ENCODE data around the gene CHPF.

The CHPF gene, protein sequence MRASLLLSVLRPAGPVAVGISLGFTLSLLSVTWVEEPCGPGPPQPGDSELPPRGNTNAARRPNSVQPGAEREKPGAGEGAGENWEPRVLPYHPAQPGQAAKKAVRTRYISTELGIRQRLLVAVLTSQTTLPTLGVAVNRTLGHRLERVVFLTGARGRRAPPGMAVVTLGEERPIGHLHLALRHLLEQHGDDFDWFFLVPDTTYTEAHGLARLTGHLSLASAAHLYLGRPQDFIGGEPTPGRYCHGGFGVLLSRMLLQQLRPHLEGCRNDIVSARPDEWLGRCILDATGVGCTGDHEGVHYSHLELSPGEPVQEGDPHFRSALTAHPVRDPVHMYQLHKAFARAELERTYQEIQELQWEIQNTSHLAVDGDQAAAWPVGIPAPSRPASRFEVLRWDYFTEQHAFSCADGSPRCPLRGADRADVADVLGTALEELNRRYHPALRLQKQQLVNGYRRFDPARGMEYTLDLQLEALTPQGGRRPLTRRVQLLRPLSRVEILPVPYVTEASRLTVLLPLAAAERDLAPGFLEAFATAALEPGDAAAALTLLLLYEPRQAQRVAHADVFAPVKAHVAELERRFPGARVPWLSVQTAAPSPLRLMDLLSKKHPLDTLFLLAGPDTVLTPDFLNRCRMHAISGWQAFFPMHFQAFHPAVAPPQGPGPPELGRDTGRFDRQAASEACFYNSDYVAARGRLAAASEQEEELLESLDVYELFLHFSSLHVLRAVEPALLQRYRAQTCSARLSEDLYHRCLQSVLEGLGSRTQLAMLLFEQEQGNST

GRCh38 chr2:219543596-219544358, at the start of gene CHPF, which contains the start of gene TMEM198:
TSS of gene CHPF (minus strand) at chr2:219543809. CDS start at chr2:219543538, 271 bp downstream.
TSS of gene TMEM198 (plus strand) at chr2:219544028. CDS start at chr2:219544728, 700 bp downstream.
- DNase-seq (ENCODE audit: low spot score): peak; percentile 96

DNA sequence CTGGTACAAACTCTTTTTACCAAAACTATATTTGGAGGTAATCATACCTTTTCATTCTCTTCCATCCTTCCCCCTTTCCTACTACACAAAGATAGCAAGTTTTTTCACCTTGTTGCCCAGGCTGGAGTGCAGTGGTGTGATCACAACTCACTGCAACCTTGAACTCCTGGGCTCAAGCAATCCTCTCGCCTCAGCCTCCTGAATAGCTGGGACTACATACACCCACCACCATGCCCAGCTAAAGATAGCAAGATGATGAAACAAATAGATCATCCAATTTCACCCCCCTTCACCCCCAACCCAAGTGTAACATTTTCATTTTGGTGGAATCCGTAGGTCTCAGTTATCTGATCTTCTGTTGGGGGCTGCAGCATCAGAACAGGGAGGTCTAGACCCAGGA, 49.5 kb upstream of the CHPF start:
- no peak for DNase-seq (ENCODE audit: low spot score)

DNA sequence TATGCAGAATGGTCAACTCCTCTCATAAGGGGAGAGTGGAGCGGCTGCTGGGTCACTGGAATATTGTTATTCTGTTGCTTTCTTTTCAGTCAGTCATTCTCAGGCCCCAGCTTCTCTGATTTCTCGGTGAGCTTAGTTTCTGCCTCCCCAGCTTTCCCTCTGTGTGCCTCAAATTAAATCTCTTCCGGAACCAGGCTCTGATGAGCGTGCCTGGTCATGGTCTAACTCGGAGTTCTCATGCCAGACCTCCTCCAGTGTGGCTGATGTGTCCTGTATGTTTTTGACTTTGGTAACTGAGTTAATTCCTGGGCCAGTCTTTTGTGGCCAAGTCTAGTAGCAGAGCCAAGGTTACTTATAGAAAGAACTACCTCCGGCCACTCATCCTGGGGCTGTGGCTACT, 49.1 kb upstream of the CHPF start:
- no peak for DNase-seq (ENCODE audit: low spot score)

DNA sequence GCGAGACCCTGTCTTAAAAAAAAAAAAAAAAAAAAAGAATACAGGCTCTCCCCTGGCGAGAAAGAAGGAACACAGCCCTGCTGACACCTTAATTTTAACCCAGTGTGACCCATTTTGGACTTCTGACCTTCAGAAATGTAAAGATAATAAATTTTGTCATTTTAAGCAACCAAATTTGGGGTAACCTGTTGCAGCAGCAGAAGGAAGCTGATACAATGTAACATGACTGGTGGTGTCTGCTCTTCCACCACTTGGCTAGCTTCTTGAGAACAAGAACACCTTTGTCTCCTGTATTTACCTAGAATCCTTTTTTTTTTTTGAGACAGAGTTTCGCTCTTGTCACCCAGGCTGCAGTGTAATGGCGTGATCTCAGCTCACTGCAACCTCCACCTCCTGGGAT, 47.5 kb upstream of the CHPF start:
- no peak for DNase-seq (ENCODE audit: low spot score)

DNA sequence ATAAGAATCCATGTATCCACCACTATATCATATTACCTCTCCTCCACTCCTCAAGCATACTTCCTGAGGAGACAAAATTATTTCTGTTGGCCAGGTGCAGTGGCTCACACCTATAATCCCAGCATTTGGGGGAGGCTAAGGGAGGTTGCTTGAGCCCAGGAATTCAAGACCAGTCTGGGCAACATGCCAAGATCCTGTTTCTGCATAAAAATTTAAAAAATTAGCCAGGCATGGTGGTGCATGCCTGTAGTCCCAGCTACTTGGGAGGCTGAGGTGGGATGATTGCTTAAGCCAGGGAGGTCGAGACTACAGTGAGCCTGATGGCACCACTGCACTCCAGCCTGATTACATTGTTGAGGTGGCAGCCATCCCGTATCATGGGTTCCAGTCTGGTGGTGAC, 37.7 kb upstream of the CHPF start:
- no peak for DNase-seq (ENCODE audit: low spot score)

GRCh38 chr2:219578811-219579613, 35.4 kb upstream of the CHPF start:
- no peak for DNase-seq (ENCODE audit: low spot score)

DNA sequence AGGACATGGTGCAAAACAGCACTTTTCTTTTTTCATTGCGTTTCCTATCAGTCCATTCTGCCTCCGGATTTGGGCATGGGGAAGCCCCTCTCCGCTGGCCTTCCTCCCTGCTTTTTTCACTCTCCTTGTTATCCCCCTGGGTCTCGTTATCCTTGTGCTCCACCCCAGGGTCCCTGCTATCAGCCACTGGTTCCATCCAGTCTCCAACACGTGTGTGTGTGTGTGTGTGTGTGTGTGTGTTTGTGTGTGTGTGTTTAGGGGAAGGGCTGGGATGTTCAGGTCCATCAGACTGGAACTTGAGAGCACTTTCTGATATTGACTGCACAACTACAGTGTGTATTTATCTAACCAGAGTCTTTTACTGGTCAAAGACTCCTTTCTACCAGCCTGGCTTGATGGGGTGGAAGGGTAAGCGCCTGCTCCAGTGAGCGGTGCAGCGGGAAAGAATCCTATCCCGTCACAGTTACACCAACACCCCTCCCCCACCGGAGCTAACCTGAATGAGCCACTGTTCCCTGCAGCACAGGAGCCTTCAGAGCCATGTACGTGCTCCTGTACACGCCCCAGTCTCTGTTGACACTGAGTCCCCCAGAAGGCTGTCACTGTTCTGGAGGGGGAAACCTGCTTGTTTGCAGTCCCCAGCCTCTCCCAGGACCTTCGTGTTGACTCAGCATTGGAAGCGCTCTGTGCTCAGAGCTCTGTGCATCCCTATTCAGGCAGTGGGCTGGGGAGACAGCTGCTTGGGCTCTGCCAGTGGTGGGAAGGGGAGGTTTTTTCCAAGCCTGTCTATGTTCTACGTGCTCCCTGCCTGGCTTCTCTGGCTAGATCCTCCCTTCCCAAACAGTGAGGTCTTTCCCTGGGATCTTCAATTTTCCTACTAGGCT, 33.1 kb upstream of the CHPF start:
- DNase-seq (ENCODE audit: low spot score): peak; percentile 79

DNA sequence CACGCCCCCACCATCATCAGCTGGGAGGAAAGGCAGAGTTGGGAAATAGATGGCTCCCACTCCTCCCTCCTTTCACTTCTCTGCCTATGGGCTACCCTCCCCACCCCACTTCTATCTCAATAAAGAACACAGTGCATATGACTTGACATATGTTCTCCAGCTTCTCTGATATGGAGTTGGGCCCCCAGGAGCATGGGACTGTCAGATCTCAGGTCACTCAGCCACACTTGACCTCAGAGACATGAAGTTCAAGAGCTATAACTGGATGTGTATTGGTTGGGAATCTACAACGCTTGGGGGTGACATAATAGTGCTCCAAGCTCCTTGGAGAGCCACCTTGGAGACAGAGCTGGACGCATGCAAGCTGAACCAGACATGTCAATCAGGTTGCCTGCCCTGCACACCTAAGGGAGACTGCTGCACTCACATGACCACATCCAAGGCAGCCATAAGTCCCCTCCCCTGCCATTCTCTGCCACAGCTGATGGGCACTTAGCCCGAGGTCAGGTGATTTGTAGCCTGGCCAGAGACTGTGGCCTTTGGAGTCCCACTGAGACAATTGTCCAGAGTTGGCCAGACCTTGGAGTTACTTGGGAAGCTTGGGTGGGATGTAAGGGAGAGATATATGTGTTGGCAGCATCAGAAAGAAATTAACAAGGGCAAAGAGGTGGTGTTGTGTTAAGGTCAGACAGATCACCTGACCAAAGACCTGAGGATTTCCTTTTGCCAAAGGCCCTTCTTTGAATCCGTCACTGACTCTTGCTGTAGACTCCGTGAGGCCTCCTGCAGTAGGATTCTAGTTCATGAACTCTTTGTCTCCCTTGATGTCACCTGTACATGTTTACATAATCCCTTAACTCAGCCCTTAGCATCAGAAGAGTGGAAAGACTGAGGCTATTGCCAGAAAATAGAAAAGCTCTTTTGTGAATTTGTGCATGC, 32.2 kb upstream of the CHPF start:
- no peak for DNase-seq (ENCODE audit: low spot score)

- DNase-seq (ENCODE audit: low spot score): no peak
Measured at GRCh38 chr2:219574484-219575311, 31.1 kb upstream of the CHPF start.

DNA sequence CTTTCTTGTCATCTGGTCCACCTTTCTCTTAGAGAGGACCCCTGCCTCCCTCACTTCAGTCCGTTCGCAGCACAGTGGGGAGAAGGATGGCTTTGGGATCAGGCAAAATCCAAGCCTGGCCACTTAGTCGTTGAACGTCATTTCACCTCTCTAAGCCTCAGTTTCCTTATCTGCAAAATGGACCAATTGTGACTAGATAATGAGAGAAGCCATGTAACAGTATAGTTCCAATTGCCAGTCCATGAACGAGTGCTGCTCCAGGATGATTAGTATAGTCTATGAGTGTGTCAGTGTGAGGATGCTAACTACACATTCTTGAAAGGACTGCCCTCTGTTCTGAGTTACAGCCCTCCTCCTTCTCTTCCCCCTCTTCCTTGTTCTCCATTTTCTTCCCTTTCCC, 29.6 kb upstream of the CHPF start:
- DNase-seq (ENCODE audit: low spot score): no peak

GRCh38 chr2:219572237-219573001, 28.8 kb upstream of the CHPF start, which contains the start of gene INHA:
TSS of gene INHA (plus strand) at chr2:219572310. CDS start at chr2:219572375, 65 bp downstream.
- no peak for DNase-seq (ENCODE audit: low spot score)

DNA sequence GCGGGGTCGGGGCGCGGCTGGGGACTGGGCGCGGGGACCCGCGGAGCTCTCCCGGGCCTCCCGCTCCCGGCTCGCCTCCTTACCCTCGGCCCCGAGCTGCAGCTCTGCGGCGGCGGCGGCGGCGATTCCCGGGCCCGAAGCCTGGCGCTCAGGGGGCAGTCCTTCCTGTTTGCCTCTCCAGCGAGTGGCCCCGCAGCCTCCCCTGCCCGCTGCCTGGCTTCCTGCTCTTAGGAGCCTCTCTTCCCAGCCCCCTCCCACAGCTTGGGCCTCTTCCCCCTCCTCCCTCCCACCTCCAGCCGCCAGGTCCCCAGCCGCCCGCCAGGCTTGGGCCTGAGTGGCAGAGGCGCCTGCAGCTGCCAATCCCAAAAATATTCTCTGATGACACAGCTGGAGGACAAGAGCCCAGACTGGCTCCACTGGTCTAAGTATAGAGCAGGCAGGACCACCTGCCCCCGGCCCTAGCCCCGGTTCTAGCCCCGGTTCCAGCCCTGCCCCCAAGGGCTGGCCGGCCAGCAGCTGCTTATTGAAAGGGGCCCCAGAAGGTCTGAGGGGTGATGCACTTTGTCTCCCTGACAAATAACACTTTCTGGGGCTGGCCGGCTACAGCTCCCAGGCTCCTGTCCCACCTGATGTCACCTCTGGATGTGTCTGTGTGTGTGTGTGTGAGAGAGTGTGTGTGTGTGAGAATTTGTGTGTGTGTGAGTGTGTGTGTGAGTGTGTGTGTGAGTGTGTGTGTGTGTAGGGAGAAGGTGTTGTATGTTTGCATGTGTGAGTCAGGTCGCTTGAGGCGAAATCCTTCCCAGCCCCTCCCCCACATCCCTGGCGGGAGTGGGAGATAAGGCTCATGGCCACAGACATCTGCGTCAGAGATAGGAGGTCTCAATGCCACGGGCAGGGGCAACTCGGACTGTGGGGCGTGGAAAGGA, 28.0 kb upstream of the CHPF start, which contains the start of gene OBSL1:
OBSL1 (minus strand) TSS at position 229 of the 926 bp plus-strand sequence. CDS start 307 bp downstream, outside the sequence.
- DNase-seq (ENCODE audit: low spot score): peak; percentile 53

- no peak for DNase-seq (ENCODE audit: low spot score)
Measured at GRCh38 chr2:219570924-219571310, 27.3 kb upstream of the CHPF start.

GRCh38 chr2:219570194-219570923, 26.8 kb upstream of the CHPF start:
- no peak for DNase-seq (ENCODE audit: low spot score)

GRCh38 chr2:219569635-219570034, 26.0 kb upstream of the CHPF start:
- no peak for DNase-seq (ENCODE audit: low spot score)

DNA sequence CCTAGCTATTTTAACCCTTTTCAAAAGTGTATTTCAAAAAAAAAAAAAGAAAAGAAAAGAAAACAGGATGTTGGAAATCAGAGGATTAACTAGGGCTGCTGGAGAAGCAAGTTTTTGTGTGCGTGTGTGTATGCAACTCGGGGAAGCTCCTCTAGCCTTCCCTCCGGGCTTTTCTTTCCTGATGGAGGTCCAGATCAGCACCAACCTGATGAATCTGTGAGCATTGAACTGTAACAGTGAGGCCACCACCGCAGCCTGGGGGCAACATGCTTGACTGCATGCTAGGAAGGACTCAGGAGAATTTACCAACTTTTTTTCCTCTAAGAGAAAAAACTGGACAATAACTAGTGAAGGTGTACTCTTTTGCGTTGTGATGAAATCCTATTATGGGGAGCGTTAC, 25.4 kb upstream of the CHPF start:
- no peak for DNase-seq (ENCODE audit: low spot score)
